GM12872 (cell line): ENCODE measurements around the gene RDH12.

Source experiments
- TF ChIP-seq, protein P1 (sequence below): IDR thresholded peaks from 3 replicates; pipeline ENCODE4 v1.5.1; 2011; ENCODE audit warnings: low read depth, mild to moderate bottlenecking, low read length, moderate library complexity; ENCODE audit not compliant: insufficient read depth

Gene RDH12

DNA sequence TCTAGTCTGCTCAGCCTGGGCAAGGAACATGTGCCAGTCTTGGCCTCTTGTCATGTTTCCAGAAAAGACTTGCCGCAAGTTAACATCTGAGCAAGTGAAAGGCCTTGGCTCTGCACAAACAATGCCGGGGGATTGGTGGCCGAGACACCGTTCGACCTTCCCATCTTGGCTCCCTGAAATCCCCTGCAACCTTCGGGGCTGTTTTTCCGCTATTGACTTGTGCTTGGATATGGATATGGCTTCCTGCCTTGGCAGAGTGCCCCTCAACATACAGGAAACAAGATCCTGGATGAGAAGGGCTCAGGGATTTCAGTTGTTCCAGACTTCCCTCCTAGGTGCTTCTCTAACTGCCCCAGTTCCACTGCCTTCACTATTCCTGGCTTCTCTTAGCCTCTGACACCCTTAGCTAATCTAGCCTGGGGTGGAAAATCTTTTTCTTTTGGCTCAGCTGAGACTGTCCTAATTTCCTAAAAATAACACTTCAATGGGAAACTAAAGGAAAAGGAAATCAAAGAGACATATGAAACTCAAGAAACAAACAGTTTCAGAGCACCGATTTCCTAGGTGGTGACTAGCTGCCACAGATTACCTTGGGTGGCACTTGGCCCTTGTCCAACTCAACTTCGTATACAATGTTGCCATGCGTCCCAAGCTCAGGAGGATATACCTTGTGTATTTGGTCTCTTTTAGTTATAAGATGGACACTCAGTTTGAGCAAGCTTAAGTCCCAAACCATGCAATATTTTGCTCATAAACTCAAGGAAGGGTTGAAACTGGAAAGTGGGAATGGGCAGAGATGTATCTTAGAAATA, 33.9 kb downstream of the RDH12 start:
- TF ChIP-seq, protein P1, sequence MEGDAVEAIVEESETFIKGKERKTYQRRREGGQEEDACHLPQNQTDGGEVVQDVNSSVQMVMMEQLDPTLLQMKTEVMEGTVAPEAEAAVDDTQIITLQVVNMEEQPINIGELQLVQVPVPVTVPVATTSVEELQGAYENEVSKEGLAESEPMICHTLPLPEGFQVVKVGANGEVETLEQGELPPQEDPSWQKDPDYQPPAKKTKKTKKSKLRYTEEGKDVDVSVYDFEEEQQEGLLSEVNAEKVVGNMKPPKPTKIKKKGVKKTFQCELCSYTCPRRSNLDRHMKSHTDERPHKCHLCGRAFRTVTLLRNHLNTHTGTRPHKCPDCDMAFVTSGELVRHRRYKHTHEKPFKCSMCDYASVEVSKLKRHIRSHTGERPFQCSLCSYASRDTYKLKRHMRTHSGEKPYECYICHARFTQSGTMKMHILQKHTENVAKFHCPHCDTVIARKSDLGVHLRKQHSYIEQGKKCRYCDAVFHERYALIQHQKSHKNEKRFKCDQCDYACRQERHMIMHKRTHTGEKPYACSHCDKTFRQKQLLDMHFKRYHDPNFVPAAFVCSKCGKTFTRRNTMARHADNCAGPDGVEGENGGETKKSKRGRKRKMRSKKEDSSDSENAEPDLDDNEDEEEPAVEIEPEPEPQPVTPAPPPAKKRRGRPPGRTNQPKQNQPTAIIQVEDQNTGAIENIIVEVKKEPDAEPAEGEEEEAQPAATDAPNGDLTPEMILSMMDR = no peak

DNA sequence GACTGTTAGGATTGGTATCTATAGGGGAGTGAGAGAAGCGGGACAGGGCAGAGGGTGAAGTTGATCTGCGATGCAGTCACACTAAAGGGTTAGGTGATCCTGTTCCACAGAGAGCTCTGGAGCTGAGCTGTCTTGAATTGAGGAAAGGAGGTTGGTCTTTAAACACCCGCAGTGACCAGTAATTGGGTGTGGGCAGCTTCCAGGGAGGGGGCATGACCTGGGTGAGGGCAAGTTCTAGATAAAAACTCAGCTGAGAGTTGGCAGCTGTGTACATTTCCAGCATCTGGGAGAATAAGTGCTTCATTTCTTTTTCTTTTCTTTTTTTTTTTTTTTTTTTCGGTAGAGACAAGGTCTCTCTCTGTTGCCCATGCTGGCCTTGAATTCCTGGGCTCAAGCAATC, 35.1 kb downstream of the RDH12 start:
- TF ChIP-seq, protein P1 = no peak

DNA sequence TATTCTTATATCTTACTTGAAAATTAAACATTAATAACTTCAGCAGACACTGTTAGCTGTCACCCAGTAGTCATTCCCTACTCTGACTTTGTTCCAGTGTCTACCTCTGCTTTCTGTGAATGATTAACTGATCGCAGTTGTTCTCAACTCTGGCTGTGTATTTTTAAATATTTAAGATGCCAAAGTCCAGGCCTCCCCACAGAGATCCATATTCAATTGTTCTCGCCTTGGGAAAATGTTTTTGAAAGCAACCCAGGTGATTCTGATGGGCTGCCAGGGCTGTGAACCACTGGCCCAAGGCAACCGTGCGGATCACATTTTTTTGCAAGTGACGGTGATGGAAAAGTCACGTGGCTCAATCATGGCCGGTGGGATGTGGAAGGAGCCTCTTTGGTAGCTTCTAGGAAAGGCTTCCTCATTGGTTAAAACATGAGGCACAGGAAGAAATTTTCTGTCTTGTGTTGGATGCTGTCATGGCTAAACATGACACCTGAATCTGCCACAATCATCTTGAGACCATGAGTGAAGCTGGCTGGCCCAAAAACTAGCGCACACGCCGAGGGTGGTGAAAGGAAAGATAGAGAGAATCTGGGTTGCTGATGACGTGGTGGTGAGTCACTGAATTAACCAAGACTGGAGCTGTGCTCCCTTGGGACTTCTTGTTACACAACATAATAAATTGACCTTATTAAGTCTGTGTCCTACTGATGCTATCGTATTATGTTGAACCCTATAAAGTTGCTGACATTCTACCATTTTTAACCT, 37.2 kb downstream of the RDH12 start:
- TF ChIP-seq, protein P1 = no peak

GRCh38 chr14:67744046-67744445, 42.4 kb downstream of the RDH12 start:
- TF ChIP-seq, protein P1 = no peak

GRCh38 chr14:67746927-67747326, 45.2 kb downstream of the RDH12 start:
- TF ChIP-seq, protein P1 = no peak

DNA sequence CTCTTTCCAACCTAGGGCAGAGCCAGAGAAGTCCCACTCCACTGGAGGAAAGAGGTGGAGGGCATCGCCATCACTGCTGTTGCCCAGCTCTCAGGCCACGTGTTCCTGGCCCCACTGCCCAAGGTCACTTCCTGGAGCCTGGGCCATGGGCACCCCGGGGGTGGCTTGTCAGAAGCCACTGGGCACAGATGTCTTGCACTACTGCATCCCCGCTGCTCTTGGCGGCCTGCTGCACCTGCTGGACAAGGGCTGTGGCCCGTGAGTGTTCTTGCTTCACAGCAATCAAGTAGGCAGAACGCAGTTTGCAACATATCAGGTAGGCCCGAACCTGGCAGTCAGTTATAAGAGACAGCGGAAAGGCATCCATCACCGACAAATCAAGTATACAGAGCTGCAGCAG, 46.6 kb downstream of the RDH12 start:
- TF ChIP-seq, protein P1 = no peak

- TF ChIP-seq, protein P1 = no peak
These were observed 47.8 kb downstream of the RDH12 start for GRCh38 chr14:67749341-67750084.
